WI38 (cell line): ENCODE data around the gene SLC18A3.

Source experiments
- H3K4me3 ChIP-seq: 2 replicates; pipeline ENCODE4 v1.5.1; 2011; ENCODE audit warnings: low read depth, mild to moderate bottlenecking, control low read depth, low read length
- CTCF ChIP-seq: IDR thresholded peaks from 2 replicates; pipeline ENCODE4 v1.5.1; 2012; ENCODE audit warnings: low read depth, mild to moderate bottlenecking, control low read depth, low read length

Gene SLC18A3

GRCh38 chr10:49652421-49653272, 42.5 kb downstream of the SLC18A3 start:
- no peak overlapping the region for H3K4me3 ChIP-seq
- no peak for TF ChIP-seq CTCF

DNA sequence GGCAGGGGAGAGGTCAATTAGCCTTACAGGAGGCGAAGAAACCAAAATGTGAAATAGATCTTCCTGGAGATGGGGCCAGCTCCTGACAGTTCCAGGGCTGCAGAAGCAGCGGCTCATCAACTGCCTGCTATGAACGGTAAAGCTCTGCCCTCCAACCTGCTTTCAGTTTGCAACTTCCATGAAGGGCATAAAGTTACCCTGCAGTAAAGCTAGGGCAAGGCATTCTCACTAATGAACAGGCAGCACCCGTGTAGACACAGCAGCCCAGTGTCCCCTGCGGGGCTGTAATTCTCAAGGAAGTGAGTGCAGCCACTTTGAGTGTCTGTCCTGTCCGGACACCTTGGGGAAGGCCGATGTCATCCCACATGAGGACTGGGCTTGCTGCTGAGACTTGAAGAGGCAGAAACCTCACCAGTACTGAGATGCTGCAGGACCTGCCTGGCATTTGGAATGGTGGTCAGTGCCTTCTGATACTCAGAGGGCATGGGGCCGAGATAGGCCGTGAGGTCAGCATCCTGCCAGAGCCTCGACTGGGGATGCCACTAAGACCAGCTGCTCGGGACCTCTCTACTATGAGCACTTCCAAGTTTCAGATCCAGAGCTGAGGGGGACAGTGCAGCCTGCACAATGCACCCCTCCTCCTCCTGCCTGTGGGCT, 43.3 kb downstream of the SLC18A3 start:
- TF ChIP-seq CTCF: no peak
- no peak overlapping the region for H3K4me3 ChIP-seq

- TF ChIP-seq CTCF: no peak
- H3K4me3 ChIP-seq: no peak overlapping the region
These were observed 44.1 kb downstream of the SLC18A3 start for GRCh38 chr10:49654036-49654693.

- TF ChIP-seq CTCF: no peak
- no peak overlapping the region for H3K4me3 ChIP-seq
These were observed 45.0 kb downstream of the SLC18A3 start for GRCh38 chr10:49655099-49655498.

- H3K4me3 ChIP-seq: no peak overlapping the region
- no peak for TF ChIP-seq CTCF
These were observed 46.9 kb downstream of the SLC18A3 start for GRCh38 chr10:49656845-49657493.

DNA sequence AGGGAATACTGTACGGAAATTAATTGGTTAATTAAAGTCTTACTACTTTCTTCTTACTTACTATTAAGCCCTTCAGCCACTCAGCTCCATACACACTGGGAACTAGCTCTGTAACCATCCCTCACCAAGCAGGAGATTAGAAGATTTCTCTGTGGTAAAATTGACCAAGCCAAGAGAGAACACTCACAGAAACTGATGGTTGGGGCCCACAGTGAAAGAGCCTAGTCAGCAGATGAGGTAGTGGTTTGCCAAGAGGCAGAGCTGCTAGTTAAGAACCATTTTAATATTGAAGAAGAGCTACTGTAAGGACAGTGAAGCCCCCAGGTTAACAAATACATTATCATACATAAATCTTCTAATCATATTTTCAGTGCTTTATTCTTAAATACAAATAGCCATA, 47.5 kb downstream of the SLC18A3 start:
- TF ChIP-seq CTCF: no peak
- H3K4me3 ChIP-seq: no peak overlapping the region
